ENCODE data around the gene HARBI1. TPM values are rescaled to one million over a fixed set of nuclear protein-coding genes. Genes with fewer than 3 reads are reported as not detected.

HARBI1 gene
- polyA plus RNA-seq, 1 of the 3 experiments (the other 2 are of a cell fraction) = 2.4 TPM

DNA sequence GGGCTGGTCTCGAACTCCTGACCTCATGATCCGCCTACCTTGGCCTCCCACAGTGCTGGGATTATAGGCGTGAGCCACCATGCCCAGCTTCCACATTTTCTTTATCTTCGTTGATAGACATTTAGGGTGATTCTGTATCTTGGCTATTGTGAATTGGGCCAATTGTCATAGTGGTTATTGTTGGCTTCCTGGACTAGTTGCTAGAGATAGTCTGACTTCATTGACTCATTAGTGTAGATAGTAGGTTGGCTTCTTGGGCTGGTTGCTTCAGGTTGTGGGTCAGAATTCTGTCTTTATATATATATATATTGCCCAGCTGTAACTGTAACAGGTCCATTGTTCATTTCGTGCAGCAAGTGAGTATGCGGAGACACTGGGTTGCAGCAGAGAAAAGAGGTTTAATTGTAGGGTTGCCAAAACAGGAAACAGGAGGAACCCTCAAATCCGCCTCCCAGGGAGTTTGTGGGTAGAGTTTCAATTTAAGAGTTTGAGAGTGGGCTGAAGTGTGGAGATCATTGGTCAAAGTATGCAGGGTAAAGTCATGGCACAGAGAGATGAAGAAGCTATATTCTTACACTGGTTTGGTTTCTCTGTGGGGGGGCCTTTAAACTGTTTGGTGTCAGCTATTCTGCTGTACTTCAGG lies 22.3 kb upstream of the HARBI1 start (continued):
- TF ChIP-seq USF2 (IDR thresholded peaks at IDR 0.05; ENCODE audit: borderline replicate concordance, low read depth, low read length) (no peak), FOXM1 (IDR thresholded peaks at IDR 0.05; ENCODE audit: low read depth) (no peak), YY1 (IDR thresholded peaks at IDR 0.05; ENCODE audit: low read depth) (no peak)

- ChIA-PET POLR2A (no interaction called here), CTCF (interaction anchor here (1.3 to 1.4 kb wide), 2 partner anchors 20 to 248 kb away, joined by 3 to 4 read pairs; no protein-coding TSS in a partner anchor)
- Histone ChIP-seq H3K36me3 (replicated peaks in 1 of 2; ENCODE audit: control insufficient read depth in 1 of 2, insufficient read depth in 2 of 2, low read length in 1 of 2) (peaks cover 0 to 19% of the 10 kb centered on the region in 2 experiments), H3K9ac (no peak overlapping the region), H3K9me2 (no peaks in the 10 kb centered on the region), H3K27me3 (ENCODE audit: insufficient read depth) (no peaks in the 10 kb centered on the region), H3K4me2 (no peak overlapping the region), H2AFZ (ENCODE audit: low read depth) (no peak overlapping the region), H4K20me1 (ENCODE audit: insufficient read depth) (no peaks in the 10 kb centered on the region), H3K4me3 (ENCODE audit: low read depth in 2 of 2, low read length in 1 of 2) (no peak overlapping the region), H3K4me1 (ENCODE audit: control insufficient read depth in 1 of 2, insufficient read depth in 2 of 2, low read depth in 1 of 2, low read length in 1 of 2) (no peaks in the 10 kb centered on the region), H3K79me2 (ENCODE audit: insufficient read depth) (peaks cover 23% of the 10 kb centered on the region), H3K9me3 (no peaks in the 10 kb centered on the region), H3K27ac (ENCODE audit: low read depth in 2 of 2, low read length in 1 of 2) (no peak overlapping the region), H3F3A (replicated peaks; ENCODE audit: insufficient read depth) (peaks cover 5% of the 10 kb centered on the region)
- no peak for TF ChIP-seq MXI1 (IDR thresholded peaks at IDR 0.05; ENCODE audit: low read depth, low read length)
- TF ChIP-seq RCOR1 (IDR thresholded peaks at IDR 0.05; ENCODE audit: low read length) = no peak
- TF ChIP-seq RFX5 (IDR thresholded peaks at IDR 0.05; ENCODE audit: low read length) = no peak
- TF ChIP-seq PBX3 (IDR thresholded peaks at IDR 0.05) = no peak
- TF ChIP-seq TAF1 (IDR thresholded peaks at IDR 0.05; ENCODE audit: borderline replicate concordance, low read depth, low read length) = no peak
- TF ChIP-seq ELF1 (IDR thresholded peaks at IDR 0.05) = no peak
- TF ChIP-seq IRF3 (IDR thresholded peaks at IDR 0.05; ENCODE audit: low read depth, low read length) = no peak
- no peak for TF ChIP-seq YY1 (IDR thresholded peaks at IDR 0.05; ENCODE audit: low read depth)
- TF ChIP-seq NFIC (IDR thresholded peaks at IDR 0.05; ENCODE audit: borderline replicate concordance) = no peak
- 94% methylated on average over 5 of the region's 5 CpGs for WGBS (ENCODE audit: low lambda C conversion rate)
- DNase-seq = no peak
Observed at GRCh38 chr11:46637546-46637945, 20.5 kb upstream of the HARBI1 start.

- H3K27ac ChIP-seq (ENCODE audit: low read depth in 2 of 2, low read length in 1 of 2) = no peak overlapping the region
- H3K4me2 ChIP-seq = no peak overlapping the region
- no peaks in the 10 kb centered on the region for H3K4me1 ChIP-seq (ENCODE audit: control insufficient read depth in 1 of 2, insufficient read depth in 2 of 2, low read depth in 1 of 2, low read length in 1 of 2)
- 89% methylated on average over 5 of the region's 5 CpGs for WGBS (ENCODE audit: low lambda C conversion rate)
- no peaks in the 10 kb centered on the region for H4K20me1 ChIP-seq (ENCODE audit: insufficient read depth)
- H2AFZ ChIP-seq (ENCODE audit: low read depth) = no peak overlapping the region
- no peak overlapping the region for H3K9ac ChIP-seq
- POLR2A ChIA-PET = no interaction called here
- no peaks in the 10 kb centered on the region for H3K27me3 ChIP-seq (ENCODE audit: insufficient read depth)
- H3K4me3 ChIP-seq (ENCODE audit: low read depth in 2 of 2, low read length in 1 of 2) = no peak overlapping the region
- no peaks in the 10 kb centered on the region for H3K9me2 ChIP-seq
- peaks cover 9 to 30% of the 10 kb centered on the region in 2 experiments for H3K36me3 ChIP-seq (replicated peaks in 1 of 2; ENCODE audit: control insufficient read depth in 1 of 2, insufficient read depth in 2 of 2, low read length in 1 of 2)
- peaks cover 24% of the 10 kb centered on the region for H3K79me2 ChIP-seq (ENCODE audit: insufficient read depth)
- DNase-seq = no peak
- peaks cover 5% of the 10 kb centered on the region for H3F3A ChIP-seq (replicated peaks; ENCODE audit: insufficient read depth)
- H3K9me3 ChIP-seq = no peaks in the 10 kb centered on the region
- CTCF ChIA-PET = interaction anchor here (0.6 kb wide), 1 partner anchor 246 kb away, joined by 3 read pairs; no protein-coding TSS in a partner anchor
- no peak for TF ChIP-seq EZH2phosphoT487 (IDR thresholded peaks at IDR 0.05; ENCODE audit: borderline replicate concordance, low read depth)
- TF ChIP-seq RCOR1 (IDR thresholded peaks at IDR 0.05; ENCODE audit: low read length) = no peak
- no peak for TF ChIP-seq EP300 (IDR thresholded peaks at IDR 0.05; ENCODE audit: borderline replicate concordance in 1 of 2, low read depth in 1 of 2, low read length in 1 of 2)
- TF ChIP-seq, protein P1, sequence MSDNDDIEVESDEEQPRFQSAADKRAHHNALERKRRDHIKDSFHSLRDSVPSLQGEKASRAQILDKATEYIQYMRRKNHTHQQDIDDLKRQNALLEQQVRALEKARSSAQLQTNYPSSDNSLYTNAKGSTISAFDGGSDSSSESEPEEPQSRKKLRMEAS (IDR thresholded peaks at IDR 0.05; ENCODE audit: low read depth) = no peak
- no peak for TF ChIP-seq ELF1 (IDR thresholded peaks at IDR 0.05)
- TF ChIP-seq MEF2A (IDR thresholded peaks at IDR 0.05; ENCODE audit: borderline replicate concordance, low read depth) = no peak
- no peak for TF ChIP-seq SIN3A (IDR thresholded peaks at IDR 0.05; ENCODE audit: borderline replicate concordance, low read depth, low read length)
- TF ChIP-seq NFIC (IDR thresholded peaks at IDR 0.05; ENCODE audit: borderline replicate concordance) = no peak
- TF ChIP-seq FOXM1 (IDR thresholded peaks at IDR 0.05; ENCODE audit: low read depth) = no peak
- no peak for TF ChIP-seq MXI1 (IDR thresholded peaks at IDR 0.05; ENCODE audit: low read depth, low read length)
- TF ChIP-seq, protein P2, sequence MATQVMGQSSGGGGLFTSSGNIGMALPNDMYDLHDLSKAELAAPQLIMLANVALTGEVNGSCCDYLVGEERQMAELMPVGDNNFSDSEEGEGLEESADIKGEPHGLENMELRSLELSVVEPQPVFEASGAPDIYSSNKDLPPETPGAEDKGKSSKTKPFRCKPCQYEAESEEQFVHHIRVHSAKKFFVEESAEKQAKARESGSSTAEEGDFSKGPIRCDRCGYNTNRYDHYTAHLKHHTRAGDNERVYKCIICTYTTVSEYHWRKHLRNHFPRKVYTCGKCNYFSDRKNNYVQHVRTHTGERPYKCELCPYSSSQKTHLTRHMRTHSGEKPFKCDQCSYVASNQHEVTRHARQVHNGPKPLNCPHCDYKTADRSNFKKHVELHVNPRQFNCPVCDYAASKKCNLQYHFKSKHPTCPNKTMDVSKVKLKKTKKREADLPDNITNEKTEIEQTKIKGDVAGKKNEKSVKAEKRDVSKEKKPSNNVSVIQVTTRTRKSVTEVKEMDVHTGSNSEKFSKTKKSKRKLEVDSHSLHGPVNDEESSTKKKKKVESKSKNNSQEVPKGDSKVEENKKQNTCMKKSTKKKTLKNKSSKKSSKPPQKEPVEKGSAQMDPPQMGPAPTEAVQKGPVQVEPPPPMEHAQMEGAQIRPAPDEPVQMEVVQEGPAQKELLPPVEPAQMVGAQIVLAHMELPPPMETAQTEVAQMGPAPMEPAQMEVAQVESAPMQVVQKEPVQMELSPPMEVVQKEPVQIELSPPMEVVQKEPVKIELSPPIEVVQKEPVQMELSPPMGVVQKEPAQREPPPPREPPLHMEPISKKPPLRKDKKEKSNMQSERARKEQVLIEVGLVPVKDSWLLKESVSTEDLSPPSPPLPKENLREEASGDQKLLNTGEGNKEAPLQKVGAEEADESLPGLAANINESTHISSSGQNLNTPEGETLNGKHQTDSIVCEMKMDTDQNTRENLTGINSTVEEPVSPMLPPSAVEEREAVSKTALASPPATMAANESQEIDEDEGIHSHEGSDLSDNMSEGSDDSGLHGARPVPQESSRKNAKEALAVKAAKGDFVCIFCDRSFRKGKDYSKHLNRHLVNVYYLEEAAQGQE (IDR thresholded peaks at IDR 0.05; ENCODE audit: low read depth, low read length) = no peak
Observed at GRCh38 chr11:46635557-46636139, 18.6 kb upstream of the HARBI1 start.

Measured in SK-N-SH (cell line).